ENCODE data around the gene TIPIN.

DNA sequence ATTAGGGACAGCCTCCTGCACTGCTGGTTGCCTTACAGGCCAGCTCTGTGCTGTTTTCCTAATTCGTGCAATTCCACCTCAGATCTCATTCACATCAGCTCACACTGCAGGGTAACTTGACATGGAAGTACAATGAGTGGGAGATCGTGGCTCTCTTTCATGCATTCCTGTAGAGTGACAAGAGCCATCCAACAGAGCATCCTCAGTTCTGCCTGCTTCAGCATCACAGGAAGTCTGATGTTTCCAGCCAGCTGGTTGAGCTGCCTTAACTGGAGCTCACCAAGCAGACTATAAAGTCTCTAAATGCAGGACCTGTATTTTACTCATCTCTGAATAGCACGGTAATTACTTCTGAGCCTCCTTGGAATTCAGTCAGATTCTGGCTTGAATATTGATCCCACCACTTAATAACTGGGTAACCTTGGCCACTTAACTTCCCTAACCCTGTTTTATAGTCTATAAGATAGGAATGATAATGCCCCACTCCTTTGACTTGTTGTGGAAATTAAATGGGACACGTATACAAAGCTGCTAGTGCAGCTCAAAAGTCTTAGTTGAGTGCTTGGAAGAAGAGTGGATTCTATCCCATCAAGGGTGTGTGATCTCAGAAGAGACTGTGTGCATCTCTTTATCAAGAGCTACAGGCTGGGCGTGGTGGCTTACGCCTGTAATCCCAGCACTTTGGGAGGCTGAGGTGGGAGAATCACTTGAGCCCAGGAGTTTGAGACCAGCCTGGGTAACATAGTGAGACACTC is 64.5 kb downstream of the TIPIN start:
- TF ChIP-seq TAF1 (IDR thresholded peaks at IDR 0.05; ENCODE audit: borderline replicate concordance, insufficient read depth, low read length) (no peak), POLR2AphosphoS5 (IDR thresholded peaks at IDR 0.05; ENCODE audit: low read depth, low read length) (no peak), SIN3A (IDR thresholded peaks at IDR 0.05; ENCODE audit: borderline replicate concordance, insufficient read depth, low read length) (no peak), FOXP2 (optimal IDR thresholded peaks at IDR 0.05; ENCODE audit: borderline replicate concordance, extremely low read depth, extremely low read length, insufficient read depth) (no peak)
- TF ChIP-seq, protein P1, sequence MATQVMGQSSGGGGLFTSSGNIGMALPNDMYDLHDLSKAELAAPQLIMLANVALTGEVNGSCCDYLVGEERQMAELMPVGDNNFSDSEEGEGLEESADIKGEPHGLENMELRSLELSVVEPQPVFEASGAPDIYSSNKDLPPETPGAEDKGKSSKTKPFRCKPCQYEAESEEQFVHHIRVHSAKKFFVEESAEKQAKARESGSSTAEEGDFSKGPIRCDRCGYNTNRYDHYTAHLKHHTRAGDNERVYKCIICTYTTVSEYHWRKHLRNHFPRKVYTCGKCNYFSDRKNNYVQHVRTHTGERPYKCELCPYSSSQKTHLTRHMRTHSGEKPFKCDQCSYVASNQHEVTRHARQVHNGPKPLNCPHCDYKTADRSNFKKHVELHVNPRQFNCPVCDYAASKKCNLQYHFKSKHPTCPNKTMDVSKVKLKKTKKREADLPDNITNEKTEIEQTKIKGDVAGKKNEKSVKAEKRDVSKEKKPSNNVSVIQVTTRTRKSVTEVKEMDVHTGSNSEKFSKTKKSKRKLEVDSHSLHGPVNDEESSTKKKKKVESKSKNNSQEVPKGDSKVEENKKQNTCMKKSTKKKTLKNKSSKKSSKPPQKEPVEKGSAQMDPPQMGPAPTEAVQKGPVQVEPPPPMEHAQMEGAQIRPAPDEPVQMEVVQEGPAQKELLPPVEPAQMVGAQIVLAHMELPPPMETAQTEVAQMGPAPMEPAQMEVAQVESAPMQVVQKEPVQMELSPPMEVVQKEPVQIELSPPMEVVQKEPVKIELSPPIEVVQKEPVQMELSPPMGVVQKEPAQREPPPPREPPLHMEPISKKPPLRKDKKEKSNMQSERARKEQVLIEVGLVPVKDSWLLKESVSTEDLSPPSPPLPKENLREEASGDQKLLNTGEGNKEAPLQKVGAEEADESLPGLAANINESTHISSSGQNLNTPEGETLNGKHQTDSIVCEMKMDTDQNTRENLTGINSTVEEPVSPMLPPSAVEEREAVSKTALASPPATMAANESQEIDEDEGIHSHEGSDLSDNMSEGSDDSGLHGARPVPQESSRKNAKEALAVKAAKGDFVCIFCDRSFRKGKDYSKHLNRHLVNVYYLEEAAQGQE (IDR thresholded peaks at IDR 0.05; ENCODE audit: insufficient read depth in 1 of 2, low read depth in 2 of 2, low read length in 2 of 2) = no peak

Data from PFSK-1 (cell line).